Skeletal muscle satellite cell (primary cell): Measurements from ENCODE around the gene CDKN2B. TPM values are rescaled to one million over a fixed set of nuclear protein-coding genes. Genes with fewer than 3 reads are reported as not detected.
A peak's percentile ranks its signal among the peaks of the same experiment; 100 is the strongest.
"Not testable (repeated sequence)": the region's sequence is repeated elsewhere in the genome, so short reads cannot be mapped to it uniquely, and the experiment has no call there.

ENCODE experiments used
- H3K27me3 ChIP-seq: 2 replicates; pipeline ENCODE4 v1.7.0; 2013; ENCODE audit warnings: low read length; ENCODE audit not compliant: control insufficient read depth, insufficient read depth
- H3K36me3 ChIP-seq: 2 replicates; pipeline ENCODE4 v1.7.0; 2013; ENCODE audit warnings: mild to moderate bottlenecking, control low read depth, low read length; ENCODE audit not compliant: insufficient read depth
- H3K4me1 ChIP-seq: 2 replicates; pipeline ENCODE4 v1.7.0; 2013; ENCODE audit warnings: low read length; ENCODE audit not compliant: control insufficient read depth, insufficient read depth
- H3K4me2 ChIP-seq: 2 replicates; pipeline ENCODE4 v1.7.0; 2013; ENCODE audit warnings: mild to moderate bottlenecking, low read length
- H3K4me3 ChIP-seq: 2 replicates; pipeline ENCODE4 v1.7.0; 2013; ENCODE audit warnings: low read length
- H3K9ac ChIP-seq: 2 replicates; pipeline ENCODE4 v1.7.0; 2013; ENCODE audit warnings: mild to moderate bottlenecking, low read depth, low read length, moderate library complexity
- H3K9me3 ChIP-seq: replicated peaks from 2 replicates; pipeline ENCODE4 v1.7.0; 2013; ENCODE audit warnings: mild to moderate bottlenecking, control low read depth, low read length
- total RNA-seq: library from RNA; depleted of rRNA; stranded (reverse); fragments of >200 nt; gene quantifications from 2 replicates; pipeline ENCODE4 v1.2.3, GENCODE V29; 2012; rRNA removed

Gene CDKN2B
- total RNA-seq, result 6.6 and 15.7 TPM in 2 replicates

- Histone ChIP-seq H3K4me3 (peak within 1 kb of the TSS; percentile 86), H3K9ac (peak within 1 kb of the TSS; percentile 91), H3K27me3 (no peaks in the 10 kb centered on the region), H3K36me3 (peaks cover 21% of the 10 kb centered on the region), H3K9me3 (no peaks in the 10 kb centered on the region), H3K4me1 (no peaks in the 10 kb centered on the region), H3K4me2 (peak within 1 kb of the TSS; percentile 82)
These were observed at the start of gene CDKN2B for GRCh38 chr9:22008717-22009505. Gene CDKN2B, minus strand, starts transcription at chr9:22009305. Its CDS starts 352 bp downstream, at chr9:22008953.

GRCh38 chr9:22057972-22058371 is 48.9 kb upstream of the CDKN2B start:
- not testable (repeated sequence) for H3K36me3 ChIP-seq, H3K9ac ChIP-seq, H3K4me2 ChIP-seq, H3K4me3 ChIP-seq, H3K27me3 ChIP-seq, H3K9me3 ChIP-seq
- H3K4me1 ChIP-seq, result peaks cover 14% of the 10 kb centered on the region

GRCh38 chr9:22056402-22056801 is 47.3 kb upstream of the CDKN2B start:
- H3K4me2 ChIP-seq, result no peak overlapping the region

GRCh38 chr9:22055090-22055489 is 46.0 kb upstream of the CDKN2B start:
- Histone ChIP-seq H3K4me3 (no peak overlapping the region), H3K9me3 (no peaks in the 10 kb centered on the region), H3K27me3 (no peaks in the 10 kb centered on the region), H3K4me1 (peaks cover 27% of the 10 kb centered on the region), H3K36me3 (peaks cover 2% of the 10 kb centered on the region), H3K9ac (peak overlapping the region; percentile 42), H3K4me2 (peak overlapping the region; percentile 5)

More at GRCh38 chr9:22056402-22056801, 47.3 kb upstream of the CDKN2B start:
- Histone ChIP-seq H3K9ac (no peak overlapping the region), H3K4me3 (no peak overlapping the region), H3K9me3 (no peaks in the 10 kb centered on the region), H3K36me3 (peaks cover 2% of the 10 kb centered on the region), H3K27me3 (no peaks in the 10 kb centered on the region), H3K4me1 (peaks cover 27% of the 10 kb centered on the region)

GRCh38 chr9:22054529-22054928 is 45.4 kb upstream of the CDKN2B start:
- Histone ChIP-seq H3K4me3 (no peak overlapping the region), H3K27me3 (no peaks in the 10 kb centered on the region), H3K4me2 (no peak overlapping the region), H3K4me1 (peaks cover 27% of the 10 kb centered on the region), H3K9me3 (no peaks in the 10 kb centered on the region), H3K36me3 (peaks cover 2% of the 10 kb centered on the region), H3K9ac (no peak overlapping the region)

- Histone ChIP-seq H3K36me3 (peaks cover 2% of the 10 kb centered on the region), H3K4me2 (no peak overlapping the region), H3K9ac (no peak overlapping the region), H3K27me3 (no peaks in the 10 kb centered on the region), H3K4me3 (no peak overlapping the region), H3K9me3 (no peaks in the 10 kb centered on the region), H3K4me1 (peaks cover 27% of the 10 kb centered on the region)
These were observed 45.0 kb upstream of the CDKN2B start for GRCh38 chr9:22054076-22054475.

- H3K36me3 ChIP-seq, result no peaks in the 10 kb centered on the region
- no peak overlapping the region for H3K4me3 ChIP-seq
- H3K4me2 ChIP-seq, result peak overlapping the region; percentile 41
- no peaks in the 10 kb centered on the region for H3K27me3 ChIP-seq
- H3K9me3 ChIP-seq, result no peaks in the 10 kb centered on the region
- H3K9ac ChIP-seq, result peak overlapping the region; percentile 45
- peaks cover 27% of the 10 kb centered on the region for H3K4me1 ChIP-seq
These were observed 44.1 kb upstream of the CDKN2B start for GRCh38 chr9:22053178-22053577.

GRCh38 chr9:22052376-22052945 is 43.4 kb upstream of the CDKN2B start:
- Histone ChIP-seq H3K27me3 (no peaks in the 10 kb centered on the region), H3K4me2 (peak overlapping the region; percentile 41), H3K4me3 (no peak overlapping the region), H3K4me1 (peaks cover 27% of the 10 kb centered on the region), H3K9me3 (no peaks in the 10 kb centered on the region), H3K9ac (peak overlapping the region; percentile 45), H3K36me3 (no peaks in the 10 kb centered on the region)

GRCh38 chr9:22050924-22051323 is 41.8 kb upstream of the CDKN2B start:
- Histone ChIP-seq H3K4me2 (no peak overlapping the region), H3K4me1 (peaks cover 27% of the 10 kb centered on the region), H3K27me3 (no peaks in the 10 kb centered on the region), H3K9me3 (no peaks in the 10 kb centered on the region), H3K36me3 (no peaks in the 10 kb centered on the region), H3K9ac (no peak overlapping the region), H3K4me3 (no peak overlapping the region)

- no peak overlapping the region for H3K4me2 ChIP-seq
These were observed 40.3 kb upstream of the CDKN2B start for GRCh38 chr9:22049411-22049810.

GRCh38 chr9:22047596-22047995 is 38.5 kb upstream of the CDKN2B start:
- no peak overlapping the region for H3K4me2 ChIP-seq
- no peak overlapping the region for H3K4me3 ChIP-seq
- H3K36me3 ChIP-seq, result no peaks in the 10 kb centered on the region
- H3K4me1 ChIP-seq, result peaks cover 24% of the 10 kb centered on the region
- no peak overlapping the region for H3K9ac ChIP-seq
- no peaks in the 10 kb centered on the region for H3K27me3 ChIP-seq
- H3K9me3 ChIP-seq, result no peaks in the 10 kb centered on the region

More at GRCh38 chr9:22049411-22049810, 40.3 kb upstream of the CDKN2B start:
- H3K4me3 ChIP-seq, result no peak overlapping the region
- H3K4me1 ChIP-seq, result peaks cover 29% of the 10 kb centered on the region
- no peaks in the 10 kb centered on the region for H3K9me3 ChIP-seq
- no peaks in the 10 kb centered on the region for H3K27me3 ChIP-seq
- H3K9ac ChIP-seq, result no peak overlapping the region
- H3K36me3 ChIP-seq, result no peaks in the 10 kb centered on the region
